ENCODE data around the gene FRMD1.

Gene FRMD1

GRCh38 chr6:168117942-168118341, 38.9 kb upstream of the FRMD1 start:
- Mint-ChIP-seq H3K9me3 (peaks cover 5% of the 10 kb centered on the region), H3K36me3 (no peaks in the 10 kb centered on the region), H3K27ac (no peak overlapping the region)

GRCh38 chr6:168116975-168117899, 38.2 kb upstream of the FRMD1 start:
- Mint-ChIP-seq H3K36me3 (no peaks in the 10 kb centered on the region), H3K9me3 (peaks cover 5% of the 10 kb centered on the region), H3K4me1 (no peaks in the 10 kb centered on the region), H3K27me3 (no peaks in the 10 kb centered on the region), H3K27ac (no peak overlapping the region), H3K4me3 (no peak overlapping the region)
- no peak for ATAC-seq

More at GRCh38 chr6:168117942-168118341, 38.9 kb upstream of the FRMD1 start:
- no peak for ATAC-seq
- Mint-ChIP-seq H3K4me3 (no peak overlapping the region), H3K4me1 (no peaks in the 10 kb centered on the region), H3K27me3 (no peaks in the 10 kb centered on the region)

- H3K4me3 Mint-ChIP-seq: no peak overlapping the region
Observed at GRCh38 chr6:168116438-168116974, 37.5 kb upstream of the FRMD1 start.

GRCh38 chr6:168115748-168116437, 36.9 kb upstream of the FRMD1 start:
- Mint-ChIP-seq H3K27ac (no peak overlapping the region), H3K36me3 (no peaks in the 10 kb centered on the region), H3K27me3 (no peaks in the 10 kb centered on the region), H3K4me3 (no peak overlapping the region), H3K4me1 (no peaks in the 10 kb centered on the region), H3K9me3 (peaks cover 5% of the 10 kb centered on the region)
- ATAC-seq: no peak

More at GRCh38 chr6:168116438-168116974, 37.5 kb upstream of the FRMD1 start:
- Mint-ChIP-seq H3K27me3 (no peaks in the 10 kb centered on the region), H3K27ac (no peak overlapping the region), H3K4me1 (no peaks in the 10 kb centered on the region), H3K36me3 (no peaks in the 10 kb centered on the region), H3K9me3 (peaks cover 5% of the 10 kb centered on the region)
- no peak for ATAC-seq

- H3K36me3 Mint-ChIP-seq: no peaks in the 10 kb centered on the region
- ATAC-seq: no peak
- peaks cover 5% of the 10 kb centered on the region for H3K9me3 Mint-ChIP-seq
- no peaks in the 10 kb centered on the region for H3K27me3 Mint-ChIP-seq
- H3K27ac Mint-ChIP-seq: no peak overlapping the region
- H3K4me3 Mint-ChIP-seq: no peak overlapping the region
- no peaks in the 10 kb centered on the region for H3K4me1 Mint-ChIP-seq
Observed at GRCh38 chr6:168113226-168113625, 34.2 kb upstream of the FRMD1 start.

GRCh38 chr6:168111911-168112310, 32.9 kb upstream of the FRMD1 start:
- no peak overlapping the region for H3K4me3 Mint-ChIP-seq
- no peaks in the 10 kb centered on the region for H3K4me1 Mint-ChIP-seq
- H3K27me3 Mint-ChIP-seq: no peaks in the 10 kb centered on the region
- no peak overlapping the region for H3K27ac Mint-ChIP-seq
- ATAC-seq: no peak
- no peaks in the 10 kb centered on the region for H3K36me3 Mint-ChIP-seq
- peaks cover 5% of the 10 kb centered on the region for H3K9me3 Mint-ChIP-seq

- no peaks in the 10 kb centered on the region for H3K4me1 Mint-ChIP-seq
- ATAC-seq: no peak
- no peak overlapping the region for H3K4me3 Mint-ChIP-seq
- peaks cover 4% of the 10 kb centered on the region for H3K27me3 Mint-ChIP-seq
- H3K27ac Mint-ChIP-seq: no peak overlapping the region
- H3K9me3 Mint-ChIP-seq: peaks cover 2% of the 10 kb centered on the region
- no peaks in the 10 kb centered on the region for H3K36me3 Mint-ChIP-seq
Observed at GRCh38 chr6:168110437-168110836, 31.4 kb upstream of the FRMD1 start.

- no peak overlapping the region for H3K27ac Mint-ChIP-seq
- peaks cover 17% of the 10 kb centered on the region for H3K27me3 Mint-ChIP-seq
- H3K36me3 Mint-ChIP-seq: no peaks in the 10 kb centered on the region
- no peak overlapping the region for H3K4me3 Mint-ChIP-seq
- no peak for ATAC-seq
- no peaks in the 10 kb centered on the region for H3K4me1 Mint-ChIP-seq
- H3K9me3 Mint-ChIP-seq: no peaks in the 10 kb centered on the region
Observed at GRCh38 chr6:168109171-168109570, 30.2 kb upstream of the FRMD1 start.

GRCh38 chr6:168107191-168107983, 28.4 kb upstream of the FRMD1 start:
- no peak overlapping the region for H3K27ac Mint-ChIP-seq
- ATAC-seq: no peak
- H3K9me3 Mint-ChIP-seq: no peaks in the 10 kb centered on the region
- no peak overlapping the region for H3K4me3 Mint-ChIP-seq
- no peaks in the 10 kb centered on the region for H3K36me3 Mint-ChIP-seq
- peaks cover 34% of the 10 kb centered on the region for H3K27me3 Mint-ChIP-seq
- no peaks in the 10 kb centered on the region for H3K4me1 Mint-ChIP-seq

- Mint-ChIP-seq H3K4me1 (no peaks in the 10 kb centered on the region), H3K27ac (no peak overlapping the region), H3K4me3 (no peak overlapping the region), H3K36me3 (no peaks in the 10 kb centered on the region), H3K27me3 (peaks cover 42% of the 10 kb centered on the region), H3K9me3 (no peaks in the 10 kb centered on the region)
- ATAC-seq: no peak
Observed at GRCh38 chr6:168106633-168107005, 27.6 kb upstream of the FRMD1 start.

- no peak overlapping the region for H3K4me3 Mint-ChIP-seq
- H3K27me3 Mint-ChIP-seq: peaks cover 45% of the 10 kb centered on the region
- no peak overlapping the region for H3K27ac Mint-ChIP-seq
- H3K9me3 Mint-ChIP-seq: no peaks in the 10 kb centered on the region
- no peaks in the 10 kb centered on the region for H3K4me1 Mint-ChIP-seq
- no peak for ATAC-seq
- H3K36me3 Mint-ChIP-seq: no peaks in the 10 kb centered on the region
Observed at GRCh38 chr6:168105813-168106632, 27.0 kb upstream of the FRMD1 start.

- Mint-ChIP-seq H3K9me3 (no peaks in the 10 kb centered on the region), H3K4me1 (no peaks in the 10 kb centered on the region), H3K27ac (no peak overlapping the region), H3K27me3 (peaks cover 45% of the 10 kb centered on the region), H3K36me3 (no peaks in the 10 kb centered on the region), H3K4me3 (no peak overlapping the region)
- no peak for ATAC-seq
Observed at GRCh38 chr6:168104636-168105035, 25.6 kb upstream of the FRMD1 start.

GRCh38 chr6:168103050-168103830, 24.2 kb upstream of the FRMD1 start:
- H3K4me1 Mint-ChIP-seq: no peaks in the 10 kb centered on the region
- no peaks in the 10 kb centered on the region for H3K36me3 Mint-ChIP-seq
- ATAC-seq: no peak
- no peak overlapping the region for H3K4me3 Mint-ChIP-seq
- H3K9me3 Mint-ChIP-seq: no peaks in the 10 kb centered on the region
- H3K27ac Mint-ChIP-seq: no peak overlapping the region
- peaks cover 51% of the 10 kb centered on the region for H3K27me3 Mint-ChIP-seq

All from stimulated activated memory B cell treated with anti-CD40 and anti-IgM and Interleukin-4, amounts not matched to agents 10 μg/mL and 1 μg/mL and 100 μg/mL, for 72 hours (primary cell).